HG02588 (cell line): Measurements from ENCODE around the gene CCL8.

Experiments
- ATAC-seq: cut with Tn5 transposase; IDR thresholded peaks from one replicate; pipeline ENCODE4 v1.9.1; 2021; ENCODE audit warnings: mild to moderate bottlenecking, moderate library complexity; ENCODE audit not compliant: unreplicated experiment

CCL8 gene

GRCh38 chr17:34366529-34367107, 47.4 kb downstream of the CCL8 start:
- no peak for ATAC-seq

GRCh38 chr17:34367486-34368195, 48.4 kb downstream of the CCL8 start:
- no peak for ATAC-seq

- no peak for ATAC-seq
These were observed 49.1 kb downstream of the CCL8 start for GRCh38 chr17:34368196-34368945.

GRCh38 chr17:34368946-34369500, 49.8 kb downstream of the CCL8 start:
- ATAC-seq, result no peak

- no peak for ATAC-seq
These were observed 50.3 kb downstream of the CCL8 start for GRCh38 chr17:34369571-34369970.

GRCh38 chr17:34370376-34370996, 51.3 kb downstream of the CCL8 start:
- ATAC-seq, result no peak

- ATAC-seq, result no peak
These were observed 51.8 kb downstream of the CCL8 start for GRCh38 chr17:34370997-34371395.
